Caco-2 (cell line): ENCODE data around the gene SOBP. TPM values are rescaled to one million over a fixed set of nuclear protein-coding genes. Genes with fewer than 3 reads are reported as not detected.
A peak's percentile ranks its signal among the peaks of the same experiment; 100 is the strongest.

Experiments
- BruUV-seq: library from RNA; stranded (reverse); fragments of 400-500 nt; replicated peaks from 2 replicates; lab custom pipeline; 2021; lab: Mats Ljungman, UMichigan
- CTCF ChIA-PET: fragments of 300-600 bp; sonication (Branson Sonifier 250); formaldehyde crosslinking; loops from one replicate; lab custom pipeline; 2022; ENCODE audit warnings: antibody characterized with exemption; lab: Charles Lee
- POLR2A ChIA-PET: fragments of 300-600 bp; sonication (Branson Sonifier 250); formaldehyde crosslinking; loops from one replicate; lab custom pipeline; 2022; ENCODE audit warnings: antibody characterized with exemption; lab: Charles Lee
- DNase-seq, 2 experiments: peaks; one replicate each; pipeline versions ENCODE4 v3.0.0 to v3.0.0-alpha.2; 2020 to 2022
- H3K27me3 ChIP-seq: replicated peaks from 2 replicates; pipeline ENCODE4 v1.6.0; 2011; ENCODE audit warnings: low read length; ENCODE audit not compliant: control insufficient read depth, insufficient read depth
- H3K36me3 ChIP-seq: 2 replicates; pipeline ENCODE4 v1.5.1; 2011; ENCODE audit warnings: low read length; ENCODE audit not compliant: control insufficient read depth, insufficient read depth
- H3K4me1 ChIP-seq: fragments of 250-450 bp; sonication (Bioruptor Pico); 2 replicates; pipeline ENCODE4 v1.5.1; 2020; ENCODE audit warnings: mild to moderate bottlenecking
- H3K4me3 ChIP-seq: 2 replicates; pipeline ENCODE4 v1.5.1; 2011; ENCODE audit warnings: low read depth, mild to moderate bottlenecking, control low read depth, low read length
- H3K9me3 ChIP-seq: fragments of 250-450 bp; sonication (Bioruptor Pico); 2 replicates; pipeline ENCODE4 v1.5.1; 2020; ENCODE audit warnings: mild to moderate bottlenecking, moderate library complexity
- H3K27ac Mint-ChIP-seq: one replicate; pipeline ENCODE4 v1.8.0; 2022; ENCODE audit warnings: mixed read lengths; ENCODE audit not compliant: unreplicated experiment
- H3K27me3 Mint-ChIP-seq: one replicate; pipeline ENCODE4 v1.8.0; 2022; ENCODE audit warnings: mixed read lengths; ENCODE audit not compliant: insufficient read depth, unreplicated experiment
- H3K36me3 Mint-ChIP-seq: one replicate; pipeline ENCODE4 v1.8.0; 2022; ENCODE audit warnings: mild to moderate bottlenecking, mixed read lengths; ENCODE audit not compliant: insufficient read depth, unreplicated experiment
- H3K4me1 Mint-ChIP-seq: one replicate; pipeline ENCODE4 v1.8.0; 2022; ENCODE audit warnings: low read depth, mixed read lengths; ENCODE audit not compliant: unreplicated experiment
- H3K4me3 Mint-ChIP-seq: one replicate; pipeline ENCODE4 v1.8.0; 2022; ENCODE audit warnings: mild to moderate bottlenecking, moderate library complexity, mixed read lengths; ENCODE audit not compliant: unreplicated experiment
- H3K9me3 Mint-ChIP-seq: one replicate; pipeline ENCODE4 v1.8.0; 2022; ENCODE audit warnings: mixed read lengths; ENCODE audit not compliant: unreplicated experiment
- CTCF ChIP-seq, 2 experiments: fragments of 200-600 bp in 1 of 2; IDR thresholded peaks; 1 replicate in 1 of 2; 2 replicates in 1 of 2; pipeline versions ENCODE4 v1.5.1 to v1.8.0; 2011 to 2022; ENCODE audit warnings: antibody characterized with exemption in 1 of 2, control low read depth in 1 of 2, inconsistent platforms in 1 of 2, low read depth in 1 of 2, low read length in 1 of 2, mild to moderate bottlenecking in 1 of 2, moderate library complexity in 1 of 2; ENCODE audit not compliant: insufficient read depth in 1 of 2, severe bottlenecking in 1 of 2, unreplicated experiment in 1 of 2
- intact Hi-C: fragments of 100-400 bp; cut with micrococcal nuclease; formaldehyde crosslinking; loops from one replicate; pipeline ENCODE4 v1.10.0; 2022; ENCODE audit not compliant: unreplicated experiment
- total RNA-seq: library from RNA; stranded (reverse); gene quantifications from 2 replicates; pipeline ENCODE4 v1.2.3, GENCODE V29; 2022

The SOBP gene
- total RNA-seq, 1 experiment from 2014 or later = not detected

GRCh38 chr6:107565165-107565723, 75.3 kb downstream of the SOBP start:
- Histone ChIP-seq H3K36me3 (no peaks in the 10 kb centered on the region), H3K9me3 (no peaks in the 10 kb centered on the region), H3K27me3 (no peaks in the 10 kb centered on the region; the same call in none of the 2 replicates), H3K4me1 (no peaks in the 10 kb centered on the region), H3K4me3 (no peak overlapping the region)
- CTCF ChIA-PET = interaction anchor here (0.7 kb wide), 1 partner anchor 24 kb away, joined by 3 read pairs; no protein-coding TSS in a partner anchor
- intact Hi-C loops = no loop called here
- Mint-ChIP-seq H3K4me3 (no peak overlapping the region), H3K27me3 (peaks cover 9% of the 10 kb centered on the region), H3K27ac (no peak overlapping the region), H3K36me3 (no peaks in the 10 kb centered on the region), H3K4me1 (no peaks in the 10 kb centered on the region), H3K9me3 (no peaks in the 10 kb centered on the region)
- DNase-seq = no peak
- BruUV-seq = no TSS peak
- peak in 1 of 2 experiments; percentile 17 for TF ChIP-seq CTCF (IDR thresholded peaks at IDR 0.05; ENCODE audit: insufficient read depth in 1 of 2, low read depth in 1 of 2, low read length in 1 of 2, severe bottlenecking in 1 of 2, unreplicated experiment in 1 of 2)
- POLR2A ChIA-PET = no interaction called here

GRCh38 chr6:107567643-107568042, 77.7 kb downstream of the SOBP start:
- no peak for DNase-seq
- no peaks in the 10 kb centered on the region for H3K9me3 ChIP-seq
- TF ChIP-seq CTCF (IDR thresholded peaks at IDR 0.05; ENCODE audit: insufficient read depth in 1 of 2, low read depth in 1 of 2, low read length in 1 of 2, severe bottlenecking in 1 of 2, unreplicated experiment in 1 of 2) = no peak
- no peaks in the 10 kb centered on the region for H3K36me3 ChIP-seq
- no peaks in the 10 kb centered on the region; the same call in none of the 2 replicates for H3K27me3 ChIP-seq
- H3K36me3 Mint-ChIP-seq = no peaks in the 10 kb centered on the region
- no peaks in the 10 kb centered on the region for H3K4me1 Mint-ChIP-seq
- no peak overlapping the region for H3K4me3 ChIP-seq
- ChIA-PET CTCF (no interaction called here), POLR2A (no interaction called here)
- H3K9me3 Mint-ChIP-seq = no peaks in the 10 kb centered on the region
- H3K27ac Mint-ChIP-seq = no peak overlapping the region
- no peaks in the 10 kb centered on the region for H3K4me1 ChIP-seq
- no TSS peak for BruUV-seq
- H3K27me3 Mint-ChIP-seq = peaks cover 15% of the 10 kb centered on the region
- intact Hi-C loops = no loop called here
- H3K4me3 Mint-ChIP-seq = no peak overlapping the region

DNA sequence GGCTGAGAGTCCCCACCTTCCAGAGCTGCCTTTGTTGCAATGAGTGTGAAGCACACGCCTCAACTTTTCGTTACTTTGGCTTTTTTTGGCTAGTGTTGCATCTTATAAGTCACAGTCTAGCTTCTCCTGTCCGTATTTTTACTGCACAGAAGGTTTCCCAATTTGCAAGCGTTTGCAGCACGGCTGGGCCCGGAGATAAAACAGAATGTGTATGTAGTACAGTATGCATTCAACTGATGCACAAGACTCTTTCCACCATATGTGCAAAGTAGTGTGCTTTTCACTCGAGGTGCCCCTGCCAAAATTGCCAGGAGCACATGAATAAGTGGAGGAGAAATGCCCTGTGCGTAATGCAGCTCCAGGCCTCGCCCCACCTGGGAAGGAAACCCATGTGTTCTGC, 79.6 kb downstream of the SOBP start:
- Histone ChIP-seq H3K27me3 (no peaks in the 10 kb centered on the region; the same call in none of the 2 replicates), H3K36me3 (no peaks in the 10 kb centered on the region), H3K4me1 (no peaks in the 10 kb centered on the region), H3K9me3 (no peaks in the 10 kb centered on the region), H3K4me3 (no peak overlapping the region)
- no peak for DNase-seq
- ChIA-PET CTCF (no interaction called here), POLR2A (no interaction called here)
- no peak overlapping the region for H3K4me3 Mint-ChIP-seq
- H3K36me3 Mint-ChIP-seq = no peaks in the 10 kb centered on the region
- TF ChIP-seq CTCF (IDR thresholded peaks at IDR 0.05; ENCODE audit: insufficient read depth in 1 of 2, low read depth in 1 of 2, low read length in 1 of 2, severe bottlenecking in 1 of 2, unreplicated experiment in 1 of 2) = no peak
- H3K4me1 Mint-ChIP-seq = no peaks in the 10 kb centered on the region
- BruUV-seq = no TSS peak
- no peak overlapping the region for H3K27ac Mint-ChIP-seq
- intact Hi-C loops = no loop called here
- no peaks in the 10 kb centered on the region for H3K9me3 Mint-ChIP-seq
- peaks cover 18% of the 10 kb centered on the region for H3K27me3 Mint-ChIP-seq
